Ramos (cell line): ENCODE data around the gene IFNA7.
"Not testable (repeated sequence)": the region's sequence is repeated elsewhere in the genome, so short reads cannot be mapped to it uniquely, and the experiment has no call there.

Source experiments
- in situ Hi-C: fragments of 300-500 bp; cut with MboI; formaldehyde crosslinking; loops from one replicate; pipeline ENCODE4 v1.14.3; 2022; ENCODE audit warnings: low sequenced_read_pairs; ENCODE audit not compliant: unreplicated experiment

The IFNA7 gene

DNA sequence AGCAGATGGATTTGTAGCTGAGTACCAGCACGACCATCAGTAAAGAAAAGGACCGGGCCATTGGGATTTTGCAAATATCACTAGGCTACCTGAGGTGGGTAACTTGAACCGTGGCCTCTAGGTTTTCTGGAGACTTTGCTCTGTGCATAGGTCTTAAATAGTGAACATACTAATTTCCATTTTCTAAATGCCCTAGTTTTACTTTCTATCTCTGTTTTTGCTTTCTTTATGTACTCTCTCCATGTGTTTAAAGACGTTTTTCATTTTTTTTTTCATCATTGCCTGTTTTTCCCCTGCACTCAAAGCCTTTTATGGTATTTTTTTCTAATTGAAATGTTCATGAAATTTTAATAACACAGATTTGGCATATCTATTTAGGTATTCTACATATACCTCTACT, at the start of gene IFNA7:
Gene IFNA7, minus strand, starts transcription at position 101 of the 400 bp plus-strand sequence. Its CDS starts 40 bp downstream, at position 61.
- in situ Hi-C loops, result not testable (repeated sequence)

DNA sequence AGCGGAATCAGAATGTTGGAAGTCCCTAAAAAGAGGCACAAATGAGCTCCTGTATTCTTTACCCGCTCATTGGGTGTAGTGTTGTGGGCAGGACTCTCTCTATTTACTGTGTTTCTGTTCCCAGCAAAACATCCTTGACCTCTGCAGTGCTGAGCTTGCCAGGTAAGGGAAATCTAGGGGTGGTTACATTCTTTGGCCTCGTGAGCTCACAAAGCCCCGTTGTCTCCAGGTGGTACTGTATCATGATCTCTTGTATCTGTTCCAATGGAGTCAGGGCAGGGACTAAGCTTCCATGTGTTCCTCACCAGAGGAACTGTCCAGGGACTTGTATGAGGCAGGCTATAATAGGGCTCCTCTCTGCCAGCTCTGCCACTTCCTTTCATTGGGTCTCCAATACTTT, 49.6 kb upstream of the IFNA7 start:
- in situ Hi-C loops, result no loop called here

DNA sequence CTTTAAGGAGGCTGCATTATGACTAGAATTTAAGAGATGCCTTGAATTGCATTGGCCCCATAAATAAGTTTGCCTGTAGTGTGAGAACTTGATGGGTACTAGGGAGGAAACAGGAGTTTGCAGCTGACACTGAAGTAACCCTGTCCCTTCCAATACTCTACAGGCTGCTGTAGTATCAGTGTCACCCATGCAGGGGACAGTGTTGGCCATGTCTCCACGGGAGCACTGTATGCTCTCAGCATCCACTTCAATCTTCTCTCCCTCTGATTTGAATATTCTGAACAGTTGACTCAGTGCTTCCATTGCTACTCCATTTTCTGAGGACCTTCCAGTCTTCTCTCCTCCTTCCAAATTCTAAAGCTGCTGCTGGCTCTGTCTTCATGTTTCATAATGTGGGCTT, 49.2 kb upstream of the IFNA7 start:
- in situ Hi-C loops, result no loop called here

DNA sequence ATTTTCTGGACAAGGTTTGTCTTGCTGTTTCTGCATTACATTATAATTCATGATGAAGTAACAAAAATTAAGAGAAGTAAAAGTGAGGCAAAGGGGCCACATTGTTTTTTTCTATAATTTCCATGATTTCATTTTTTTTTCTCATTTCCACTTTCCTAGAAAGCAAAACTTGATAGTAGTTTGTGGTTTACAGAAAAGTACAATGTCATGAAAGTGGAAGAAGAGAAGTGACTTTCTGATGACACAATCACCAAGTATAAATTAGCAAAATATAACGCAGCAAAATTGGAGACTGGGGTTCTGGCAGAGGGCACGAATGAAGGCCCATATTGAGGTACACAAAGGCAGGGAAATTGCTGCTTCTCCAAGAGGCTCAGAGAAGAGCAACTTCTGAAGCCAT, 42.8 kb upstream of the IFNA7 start:
- in situ Hi-C loops, result no loop called here

DNA sequence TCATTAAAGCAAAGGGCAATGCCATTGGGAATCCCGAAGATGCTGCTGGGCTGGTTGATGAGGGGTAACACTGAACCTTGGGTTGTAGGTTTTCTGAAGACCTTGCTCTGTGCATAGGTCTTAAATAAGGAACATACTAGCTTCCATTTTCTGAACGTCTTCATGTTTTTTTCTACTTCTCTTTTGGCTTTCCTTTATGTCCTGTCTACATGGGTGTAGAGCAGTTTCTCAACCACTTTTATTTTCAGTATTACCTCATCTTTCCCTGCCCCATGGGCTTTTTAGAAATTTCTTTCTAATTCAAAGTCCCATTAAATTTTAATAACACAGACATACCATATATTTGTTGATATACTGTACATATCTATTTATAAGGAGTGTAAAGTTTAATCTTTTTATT, 37.9 kb upstream of the IFNA7 start, which contains the start of gene IFNA14:
Gene IFNA14, minus strand, starts transcription at position 95 of the 400 bp plus-strand sequence. Its CDS starts 70 bp downstream, at position 25.
- in situ Hi-C loops, result no loop called here

DNA sequence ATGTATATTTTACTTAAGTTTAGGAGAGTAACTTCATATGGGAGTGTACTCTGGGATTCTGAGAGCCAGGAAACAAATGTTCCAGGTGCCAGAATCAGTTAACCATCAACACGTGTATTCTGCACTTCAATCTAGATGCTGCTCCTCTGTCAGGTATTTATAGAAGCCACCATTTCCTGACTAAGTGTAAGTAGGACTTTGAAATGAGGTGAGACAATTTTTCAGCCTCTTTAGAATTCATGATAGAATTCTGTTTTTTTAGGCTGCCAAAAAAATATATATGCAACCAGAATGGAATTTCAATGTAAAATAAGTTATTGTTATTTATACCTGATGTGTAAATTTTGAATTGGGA, 34.3 kb upstream of the IFNA7 start:
- in situ Hi-C loops, result not testable (repeated sequence)

DNA sequence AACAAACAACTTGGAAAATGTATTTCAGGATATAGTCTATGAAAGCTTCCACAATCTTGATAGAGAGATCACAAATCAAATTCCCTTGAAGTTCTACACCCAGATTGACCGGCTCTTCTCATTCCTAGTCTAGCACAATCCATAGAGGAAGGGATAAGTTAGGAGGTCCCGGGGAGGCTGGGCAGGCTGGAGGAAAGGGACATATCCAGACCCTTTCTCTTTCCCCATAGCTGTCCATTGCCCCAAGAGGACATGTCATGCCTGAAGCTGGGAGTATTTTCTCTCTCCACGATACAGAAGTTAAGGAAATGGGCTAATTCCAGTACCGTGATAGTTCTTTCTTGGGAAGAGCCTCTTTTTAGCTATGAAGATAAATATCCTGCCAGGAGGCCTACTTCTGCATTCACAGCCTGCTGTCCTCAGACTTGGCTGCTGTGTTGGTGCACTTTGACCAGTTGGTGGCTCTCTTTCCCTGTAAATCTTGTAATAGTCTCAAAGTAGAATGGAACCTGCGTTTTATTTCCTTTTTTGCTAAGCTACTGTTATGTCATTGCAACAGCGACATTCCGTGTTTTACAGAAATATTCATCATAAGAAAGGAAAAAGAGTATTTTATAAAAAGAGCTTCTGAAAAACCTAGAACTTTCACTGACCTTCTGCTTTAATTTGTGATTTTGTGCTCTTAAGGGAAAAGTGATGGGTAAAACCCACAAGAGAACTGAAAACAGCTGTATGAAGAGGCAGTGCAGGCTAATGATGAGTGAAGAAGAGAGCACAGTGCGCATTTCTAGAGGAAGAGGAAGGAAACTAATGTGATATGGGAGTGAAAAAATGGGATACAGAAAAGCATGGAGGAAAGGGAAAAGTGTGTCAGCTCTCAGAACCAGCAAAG, 33.7 kb upstream of the IFNA7 start:
- in situ Hi-C loops, result not testable (repeated sequence)

DNA sequence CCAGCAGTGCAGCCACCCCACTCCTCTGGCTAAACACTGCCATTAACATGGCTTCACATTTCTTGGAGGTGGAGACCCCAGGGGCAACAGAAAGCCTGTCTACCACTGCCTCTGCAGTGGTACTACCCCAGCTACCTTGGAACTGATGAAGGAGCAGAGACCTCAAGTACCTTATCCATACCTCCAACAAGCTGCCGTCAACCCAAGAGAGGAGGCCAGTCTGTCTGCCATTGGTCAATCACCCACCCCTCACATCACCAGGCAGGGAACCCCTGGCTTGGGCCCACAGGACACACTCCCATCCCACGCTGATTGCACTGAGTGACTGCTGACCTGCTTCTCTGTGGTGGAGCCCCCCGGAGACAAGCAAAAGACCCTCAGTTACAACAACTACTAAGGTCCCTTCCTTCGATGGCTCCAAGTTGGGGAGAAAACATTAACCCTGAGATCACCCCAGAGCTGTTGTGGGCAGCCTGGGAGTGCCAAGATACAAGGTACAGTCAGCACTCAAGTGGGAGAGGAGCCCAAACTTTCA, 32.2 kb upstream of the IFNA7 start:
- in situ Hi-C loops, result no loop called here

DNA sequence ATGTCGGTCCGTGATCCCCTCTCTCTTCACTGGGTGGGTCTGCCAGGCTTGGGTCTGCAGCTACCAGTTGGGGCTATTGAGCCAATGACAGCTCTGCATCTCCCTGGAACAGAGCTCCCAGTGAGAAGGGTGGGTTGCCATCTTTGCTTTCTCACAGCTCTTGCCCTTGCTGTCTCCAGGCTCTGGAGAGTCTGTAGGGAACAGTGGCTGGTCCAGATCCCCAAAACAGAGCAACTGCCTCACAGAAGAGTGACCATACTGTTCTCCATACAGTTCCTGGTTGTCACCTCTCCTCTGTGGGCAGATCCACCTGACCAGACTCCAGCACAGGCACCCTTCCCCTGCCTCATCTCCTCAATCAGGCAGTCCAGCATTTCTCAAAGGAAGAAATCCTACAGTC, 31.3 kb upstream of the IFNA7 start:
- in situ Hi-C loops, result no loop called here

DNA sequence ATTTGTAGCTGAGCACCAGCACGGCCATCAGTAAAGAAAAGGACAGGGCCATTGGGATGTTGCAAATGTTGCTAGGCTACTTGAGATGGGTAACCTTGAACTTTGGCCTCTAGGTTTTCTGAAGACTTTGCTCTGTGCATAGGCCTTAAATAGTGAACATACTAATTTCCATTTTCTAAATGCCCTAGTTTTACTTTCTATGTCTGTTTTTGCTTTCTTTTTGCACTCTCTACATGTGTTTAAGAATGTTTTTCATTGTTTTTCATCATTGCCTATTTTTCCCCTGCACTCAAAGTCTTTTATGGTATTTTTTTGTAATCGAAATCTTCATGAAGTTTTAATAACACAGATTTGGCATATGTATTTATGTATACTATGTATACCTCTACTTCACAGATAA, 26.1 kb upstream of the IFNA7 start, which contains the start of gene IFNA17:
Gene IFNA17, minus strand, starts transcription at position 101 of the 400 bp plus-strand sequence. Its CDS starts 49 bp downstream, at position 52.
- in situ Hi-C loops, result no loop called here

DNA sequence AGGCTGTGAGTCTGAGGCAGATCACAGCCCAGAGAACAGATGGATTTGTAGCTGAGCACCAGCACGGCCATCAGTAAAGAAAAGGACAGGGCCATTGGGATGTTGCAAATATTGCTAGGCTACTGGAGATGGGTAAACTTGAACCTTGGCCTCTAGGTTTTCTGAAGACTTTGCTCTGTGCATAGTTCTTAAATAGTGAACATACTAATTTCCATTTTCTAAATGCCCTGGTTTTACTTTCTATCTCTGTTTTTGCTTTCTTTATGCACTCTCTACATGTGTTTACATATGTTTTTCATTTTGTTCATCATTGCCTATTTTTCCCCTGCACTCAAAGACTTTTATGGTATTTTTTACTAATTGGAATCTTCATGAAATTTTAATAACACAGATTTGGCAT, 15.2 kb upstream of the IFNA7 start, which contains the start of gene IFNA16:
Gene IFNA16, minus strand, starts transcription at position 101 of the 400 bp plus-strand sequence. Its CDS starts 6 bp downstream, at position 95.
- in situ Hi-C loops, result not testable (repeated sequence)

DNA sequence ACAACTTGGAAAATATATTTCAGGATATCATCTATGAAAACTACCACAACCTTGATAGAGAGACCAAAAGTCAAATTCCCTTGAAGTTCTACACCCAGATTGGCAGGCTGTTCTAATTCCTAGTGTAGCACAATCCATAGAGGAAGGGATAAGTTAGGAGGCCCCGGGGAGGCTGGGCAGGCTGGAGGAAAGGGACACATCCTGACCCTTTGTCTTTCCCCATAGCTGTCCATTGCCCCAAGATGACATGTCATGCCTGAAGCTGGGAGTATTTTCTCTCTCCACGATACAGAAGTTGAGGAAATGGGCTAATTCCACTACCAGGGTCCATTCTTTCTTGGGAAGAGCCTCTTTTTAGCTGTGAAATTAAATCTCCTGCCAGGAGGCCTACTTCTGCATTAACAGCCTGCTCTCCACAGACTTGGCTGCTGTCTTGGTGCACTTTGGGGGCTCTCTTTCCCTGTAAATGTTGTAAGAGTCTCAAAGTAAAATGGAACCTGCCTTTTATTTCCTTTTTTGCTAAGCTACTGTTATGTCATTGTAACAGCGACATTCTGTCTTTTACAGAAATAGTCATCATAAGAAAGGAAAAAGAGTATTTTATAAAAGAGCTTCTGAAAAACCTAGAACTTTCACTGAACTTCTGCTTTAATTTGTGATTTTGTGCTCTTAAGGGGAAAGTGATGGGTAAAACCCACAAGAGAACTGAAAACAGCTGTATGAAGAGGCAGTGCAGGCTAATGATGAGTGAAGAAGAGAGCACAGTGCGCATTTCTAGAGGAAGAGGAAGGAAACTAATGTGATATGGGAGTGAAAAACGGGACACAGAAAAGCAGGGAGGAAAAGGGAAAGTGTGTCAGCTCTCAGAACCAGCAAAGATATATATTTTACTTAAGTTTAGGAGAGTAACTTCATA, 11.7 kb upstream of the IFNA7 start:
- in situ Hi-C loops, result not testable (repeated sequence)

DNA sequence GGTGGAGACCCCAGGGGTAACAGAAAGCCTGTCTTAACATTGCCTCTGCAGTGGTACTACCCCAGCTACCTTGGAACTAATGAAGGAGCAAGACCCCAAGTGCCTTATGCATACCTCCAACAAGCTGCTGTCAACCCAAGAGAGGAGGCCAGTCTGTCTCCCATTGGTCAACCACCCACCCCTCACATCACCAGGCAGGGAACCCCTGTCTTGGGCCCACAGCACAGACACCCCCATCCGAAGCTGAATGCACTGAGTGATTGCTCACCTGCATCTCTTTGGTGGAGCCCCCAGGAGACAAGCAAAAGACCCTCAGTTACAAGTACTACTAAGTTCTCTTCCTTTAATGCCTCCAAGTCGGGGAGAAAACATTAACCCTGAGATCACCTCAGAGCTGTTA, 10.2 kb upstream of the IFNA7 start:
- in situ Hi-C loops, result not testable (repeated sequence)

DNA sequence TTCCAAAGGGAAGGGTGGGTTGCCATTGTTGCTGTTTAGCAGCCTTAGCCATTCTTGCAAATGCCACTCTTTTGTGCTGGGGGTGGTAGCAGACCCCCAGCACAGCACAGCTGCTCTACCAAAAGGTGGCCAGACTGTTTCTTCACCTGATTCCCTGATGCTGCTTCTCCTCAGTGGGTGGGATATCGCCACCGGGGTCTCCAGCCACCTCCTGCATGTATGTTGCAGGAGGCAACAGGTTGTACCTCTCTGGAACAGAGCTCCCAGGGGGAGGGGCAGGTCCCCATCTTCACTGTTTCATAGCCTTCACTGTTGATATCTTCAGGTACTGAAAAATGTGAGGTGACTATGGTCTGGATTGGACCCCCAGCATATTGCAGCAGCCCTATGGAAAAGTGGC, 8.8 kb upstream of the IFNA7 start:
- in situ Hi-C loops, result not testable (repeated sequence)

DNA sequence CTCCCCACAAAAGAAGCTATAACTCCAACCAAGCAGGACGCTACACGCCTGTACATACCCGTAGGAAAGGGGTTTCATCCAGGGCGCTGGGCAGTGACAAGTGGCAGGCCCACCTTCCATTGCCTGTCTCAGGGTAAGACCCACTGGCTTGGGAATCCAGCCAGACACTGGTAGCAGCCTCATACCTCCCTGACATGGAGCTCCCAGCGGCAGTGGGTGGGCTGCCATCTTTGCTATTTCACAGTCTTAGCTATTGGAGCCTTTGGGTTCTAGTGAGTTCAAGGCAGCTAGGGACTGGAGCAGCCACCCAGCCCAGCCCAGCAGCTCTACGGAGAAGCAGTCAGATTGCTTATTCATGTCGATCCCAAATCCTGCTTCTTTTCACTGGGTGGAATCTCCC, 8.3 kb upstream of the IFNA7 start:
- in situ Hi-C loops, result no loop called here

DNA sequence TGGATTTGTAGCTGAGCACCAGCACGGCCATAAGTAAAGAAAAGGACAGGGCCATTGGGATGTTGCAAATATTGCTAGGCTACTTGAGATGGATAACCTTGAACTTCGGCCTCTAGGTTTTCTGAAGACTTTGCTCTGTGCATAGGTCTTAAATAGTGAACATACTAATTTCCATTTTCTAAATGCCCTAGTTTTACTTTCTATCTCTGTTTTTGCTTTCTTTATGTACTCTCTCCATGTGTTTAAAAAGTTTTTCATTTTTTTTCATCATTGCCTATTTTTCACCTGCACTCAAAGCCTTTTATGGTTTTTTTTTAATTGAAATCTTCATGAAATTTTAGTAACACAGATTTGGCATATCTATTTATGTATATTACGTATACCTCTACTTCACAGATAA, 5.0 kb upstream of the IFNA7 start, which contains the start of gene IFNA10:
Gene IFNA10, minus strand, starts transcription at position 101 of the 400 bp plus-strand sequence. Its CDS starts 46 bp downstream, at position 55.
- in situ Hi-C loops, result not testable (repeated sequence)

DNA sequence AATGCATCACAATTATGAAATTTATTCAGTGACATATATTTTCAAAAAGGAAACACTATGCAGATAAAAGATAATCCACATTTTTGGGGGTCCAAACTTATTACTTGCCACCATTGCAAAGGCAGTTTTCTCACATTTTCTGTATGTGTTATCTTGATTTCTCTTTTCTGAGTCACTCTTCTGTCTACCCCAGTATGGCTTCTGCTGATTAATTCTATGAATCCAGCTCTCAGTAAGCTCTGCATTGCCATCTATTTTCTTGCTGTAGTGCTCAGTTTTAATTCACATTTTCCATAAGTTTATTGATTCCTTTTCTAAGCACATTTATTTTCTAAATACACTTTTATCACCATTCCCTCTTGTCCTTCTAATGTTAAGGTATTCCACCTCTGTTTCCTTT, 3.2 kb upstream of the IFNA7 start:
- in situ Hi-C loops, result no loop called here

DNA sequence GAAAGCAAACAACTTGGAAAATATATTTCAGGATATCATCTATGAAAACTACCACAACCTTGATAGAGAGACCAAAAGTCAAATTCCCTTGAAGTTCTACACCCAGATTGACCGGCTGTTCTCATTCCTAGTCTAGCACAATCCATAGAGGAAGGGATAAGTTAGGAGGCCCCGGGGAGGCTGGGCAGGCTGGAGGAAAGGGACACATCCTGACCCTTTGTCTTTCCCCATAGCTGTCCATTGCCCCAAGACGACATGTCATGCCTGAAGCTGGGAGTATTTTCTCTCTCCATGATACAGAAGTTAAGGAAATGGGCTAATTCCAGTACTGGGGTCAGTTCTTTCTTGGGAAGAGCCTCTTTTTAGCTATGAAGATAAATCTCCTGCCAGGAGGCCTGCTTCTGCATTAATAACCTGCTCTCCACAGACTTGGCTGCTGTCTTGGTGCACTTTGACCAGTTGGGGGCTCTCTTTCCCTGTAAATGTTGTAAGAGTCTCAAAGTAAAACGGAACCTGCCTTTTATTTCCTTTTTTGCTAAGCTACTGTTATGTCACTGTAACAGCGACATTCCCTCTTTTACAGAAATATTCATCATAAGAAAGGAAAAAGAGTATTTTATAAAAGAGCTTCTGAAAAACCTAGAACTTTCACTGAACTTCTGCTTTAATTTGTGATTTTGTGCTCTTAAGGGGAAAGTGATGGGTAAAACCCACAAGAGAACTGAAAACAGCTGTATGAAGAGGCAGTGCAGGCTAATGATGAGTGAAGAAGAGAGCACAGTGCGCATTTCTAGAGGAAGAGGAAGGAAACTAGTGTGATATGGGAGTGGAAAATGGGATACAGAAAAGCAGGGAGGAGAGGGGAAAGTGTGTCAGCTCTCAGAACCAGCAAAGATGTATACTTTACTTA, 6.9 kb downstream of the IFNA7 start:
- in situ Hi-C loops, result not testable (repeated sequence)

DNA sequence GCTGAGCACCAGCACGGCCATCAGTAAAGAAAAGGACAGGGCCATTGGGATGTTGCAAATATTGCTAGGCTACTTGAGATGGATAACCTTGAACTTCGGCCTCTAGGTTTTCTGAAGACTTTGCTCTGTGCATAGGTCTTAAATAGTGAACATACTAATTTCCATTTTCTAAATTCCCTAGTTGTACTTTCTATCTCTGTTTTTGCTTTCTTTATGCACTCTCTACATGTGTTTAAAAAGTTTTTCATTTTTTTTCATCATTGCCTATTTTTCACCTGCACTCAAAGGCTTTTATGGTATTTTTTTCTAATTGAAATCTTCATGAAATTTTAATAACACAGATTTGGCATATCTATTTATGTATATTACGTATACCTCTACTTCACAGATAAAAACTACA, 14.5 kb downstream of the IFNA7 start, which contains the start of gene IFNA4:
Gene IFNA4, minus strand, starts transcription at position 101 of the 400 bp plus-strand sequence. Its CDS starts 56 bp downstream, at position 45.
- in situ Hi-C loops, result not testable (repeated sequence)
